Endothelial cell of umbilical vein (primary cell): ENCODE measurements around the gene POLR1B. TPM values are rescaled to one million over a fixed set of nuclear protein-coding genes. Genes with fewer than 3 reads are reported as not detected.

Source experiments
- BruUV-seq: library from RNA; stranded (reverse); fragments of 400-500 nt; replicated peaks from 2 replicates; lab custom pipeline; 2021; lab: Mats Ljungman, UMichigan
- CTCF ChIA-PET: fragments of 300-600, 350-600 bp; sonication (Branson Sonifier 250); formaldehyde crosslinking; loops from one replicate; lab custom pipeline; 2021; ENCODE audit warnings: antibody characterized with exemption, inconsistent platforms; lab: Charles Lee
- POLR2A ChIA-PET: fragments of 300-600, 350-600 bp; sonication (Branson Sonifier 250); formaldehyde crosslinking; loops from one replicate; lab custom pipeline; 2021; ENCODE audit warnings: antibody characterized with exemption, inconsistent platforms; lab: Charles Lee
- DNase-seq: peaks from one replicate; pipeline ENCODE4 v3.0.0-alpha.2; 2011; ENCODE audit warnings: low read depth, low spot score
- FAIRE-seq: peaks from 2 replicates; lab custom pipeline; 2011; peaks lifted over from hg19 to GRCh38; lab: Jason Lieb, UNC
- H2AFZ ChIP-seq: 2 replicates; pipeline ENCODE4 v1.6.0; 2012; ENCODE audit warnings: low read depth, low read length, control low read depth, inconsistent platforms
- H3K27ac ChIP-seq: 2 replicates; pipeline ENCODE4 v1.5.1; 2011; ENCODE audit warnings: low read depth, mild to moderate bottlenecking, control low read depth, low read length, moderate library complexity; ENCODE audit not compliant: insufficient read depth
- H3K27me3 ChIP-seq, 2 experiments: 2 replicates each; pipeline versions ENCODE4 v1.6.0 to v1.6.1; 2011; ENCODE audit warnings: low read length in 2 of 2, mixed read lengths in 1 of 2; ENCODE audit not compliant: control insufficient read depth in 2 of 2, insufficient read depth in 2 of 2
- H3K36me3 ChIP-seq, 2 experiments: 2 replicates in 1 of 2; 3 replicates in 1 of 2; pipeline ENCODE4 v1.5.1; 2011; ENCODE audit warnings: low read length in 2 of 2, mild to moderate bottlenecking in 1 of 2, moderate library complexity in 1 of 2; ENCODE audit not compliant: control insufficient read depth in 2 of 2, insufficient read depth in 2 of 2; ENCODE audit errors: extremely low read depth in 1 of 2
- H3K4me1 ChIP-seq: 3 replicates; pipeline ENCODE4 v1.5.1; 2011; ENCODE audit warnings: mild to moderate bottlenecking, low read length; ENCODE audit not compliant: control insufficient read depth, insufficient read depth; ENCODE audit errors: extremely low read depth
- H3K4me2 ChIP-seq: 2 replicates; pipeline ENCODE4 v1.6.1; 2011; ENCODE audit warnings: low read length, control low read depth, mixed read lengths; ENCODE audit not compliant: insufficient read depth
- H3K4me3 ChIP-seq, 3 experiments: fragments of 200-600 bp in 1 of 3; sonication (generic), shearing (Covaris generic) in 1 of 3; replicated peaks in 1 of 3; 2 replicates each; pipeline ENCODE4 v1.5.1; 2011 to 2016; ENCODE audit warnings: control low read depth in 3 of 3, low read length in 3 of 3, mild to moderate bottlenecking in 2 of 3, inconsistent platforms in 1 of 3, low read depth in 1 of 3, moderate library complexity in 1 of 3; ENCODE audit not compliant: insufficient read depth in 1 of 3
- H3K79me2 ChIP-seq: 2 replicates; pipeline ENCODE4 v1.6.0; 2012; ENCODE audit warnings: low read length, inconsistent platforms; ENCODE audit not compliant: control insufficient read depth, insufficient read depth
- H3K9ac ChIP-seq: replicated peaks from 2 replicates; pipeline ENCODE3; 2011; ENCODE audit warnings: low read length, control low read depth; ENCODE audit not compliant: insufficient read depth; ENCODE audit errors: extremely low read depth
- H3K9me1 ChIP-seq: replicated peaks from 3 replicates; pipeline ENCODE4 v1.6.0; 2011; ENCODE audit warnings: mild to moderate bottlenecking, low read length; ENCODE audit not compliant: control insufficient read depth, insufficient read depth; ENCODE audit errors: extremely low read depth
- H3K9me3 ChIP-seq: replicated peaks from 2 replicates; pipeline ENCODE4 v1.5.1; 2012; ENCODE audit warnings: low read length, inconsistent platforms; ENCODE audit not compliant: control insufficient read depth, insufficient read depth
- H4K20me1 ChIP-seq: replicated peaks from 2 replicates; pipeline ENCODE3; 2011; ENCODE audit warnings: mild to moderate bottlenecking, low read length; ENCODE audit not compliant: control insufficient read depth, insufficient read depth; ENCODE audit errors: extremely low read depth
- EZH2 ChIP-seq: IDR thresholded peaks from 2 replicates; pipeline ENCODE4 v1.6.1; 2012; ENCODE audit warnings: borderline replicate concordance, low read depth, mild to moderate bottlenecking, moderate library complexity, low read length, inconsistent platforms; ENCODE audit not compliant: severe bottlenecking
- FOS ChIP-seq: IDR thresholded peaks from 2 replicates; pipeline ENCODE4 v1.6.1; 2011; ENCODE audit warnings: mild to moderate bottlenecking, low read length, moderate library complexity, borderline replicate concordance; ENCODE audit not compliant: insufficient read depth
- GATA2 ChIP-seq: IDR thresholded peaks from 2 replicates; pipeline ENCODE4 v1.7.0; 2011; ENCODE audit warnings: low read depth, mild to moderate bottlenecking, moderate library complexity, mixed read lengths, low read length; ENCODE audit not compliant: insufficient read length, insufficient read depth
- JUN ChIP-seq: IDR thresholded peaks from 2 replicates; pipeline ENCODE4 v1.6.1; 2011; ENCODE audit warnings: borderline replicate concordance, low read depth; ENCODE audit not compliant: insufficient read length, insufficient read depth
- MYC ChIP-seq: IDR thresholded peaks from one replicate; pipeline ENCODE4 v1.6.1; 2011; ENCODE audit warnings: mild to moderate bottlenecking, low read depth, low read length
- POLR2A ChIP-seq: IDR thresholded peaks from 2 replicates; pipeline ENCODE4 v1.6.1; 2012; ENCODE audit warnings: low read depth, mild to moderate bottlenecking, control low read depth, low read length
- POLR2AphosphoS5 ChIP-seq: IDR thresholded peaks from 2 replicates; pipeline ENCODE4 v1.6.1; 2012; ENCODE audit warnings: low read depth, mild to moderate bottlenecking, control low read depth, low read length, moderate library complexity; ENCODE audit not compliant: insufficient read depth
- dilution Hi-C: fragments of 300-500 bp; cut with MboI; formaldehyde crosslinking; loops from one replicate; pipeline ENCODE4 v1.15.0; 2019; ENCODE audit warnings: low sequenced_read_pairs; ENCODE audit not compliant: extremely low pct_ligation_motif_present
- intact Hi-C: fragments of 100-400 bp; cut with micrococcal nuclease; formaldehyde crosslinking; loops from one replicate; pipeline ENCODE4 v1.10.0; 2022
- polyA plus RNA-seq, 4 experiments: library from polyadenylated mRNA; depleted of rRNA in 3 of 4; stranded (reverse) in 3 of 4; unstranded in 1 of 4; fragments of >200 nt; gene quantifications; 2 replicates each; pipeline versions ENCODE4 v1.2.1 to v1.2.3, GENCODE V29; 2011 to 2012; ENCODE audit warnings: missing spikeins in 1 of 4
- total RNA-seq: library from RNA; stranded (reverse); gene quantifications from 2 replicates; pipeline ENCODE4 v1.2.3, GENCODE V29; 2021
- TF ChIP-seq, protein P1 (sequence below): IDR thresholded peaks from 2 replicates; pipeline ENCODE4 v1.6.1; 2011; ENCODE audit not compliant: insufficient read depth, insufficient read length
- TF ChIP-seq, protein P2 (sequence below), 2 donors: IDR thresholded peaks; 1 replicate in 1 of 2; 2 replicates in 1 of 2; pipeline ENCODE4 v1.5.1; 2011; ENCODE audit warnings: low read length in 2 of 2, mild to moderate bottlenecking in 2 of 2, moderate library complexity in 2 of 2, control low read depth in 1 of 2, inconsistent platforms in 1 of 2, low read depth in 1 of 2; ENCODE audit not compliant: insufficient read depth in 1 of 2; ENCODE audit errors: extremely low read depth in 1 of 2

Gene POLR1B
- total and polyA plus RNA-seq, 2 donors (not counting 3 experiments of a cell fraction or from before 2014, with no cell fraction given): 12.2 to 28.9 TPM

DNA sequence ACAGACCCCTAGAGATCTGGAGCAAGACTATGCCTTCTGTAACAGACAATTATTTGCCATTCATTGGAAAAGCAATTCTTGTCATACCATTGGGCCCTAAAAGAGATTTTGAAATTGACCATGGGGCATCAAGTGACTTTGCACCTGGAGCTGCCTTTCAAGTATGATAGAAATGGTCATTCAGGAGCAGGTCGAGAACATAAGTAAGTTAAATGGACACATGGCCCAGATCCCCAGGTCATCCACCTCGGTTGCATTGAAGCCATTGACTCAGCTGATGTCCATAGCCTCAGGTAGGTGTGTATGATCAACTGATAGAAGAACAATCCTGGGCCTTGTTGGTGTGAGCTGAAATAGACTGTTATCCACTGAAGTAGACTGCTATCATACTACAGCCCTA is 61.5 kb downstream of the POLR1B start:
- Histone ChIP-seq H3K9me1 (no peaks in the 10 kb centered on the region), H3K9me3 (no peaks in the 10 kb centered on the region), H2AFZ (no peak overlapping the region), H3K9ac (no peak overlapping the region), H3K27me3 (no peaks in the 10 kb centered on the region), H3K79me2 (no peaks in the 10 kb centered on the region), H3K4me2 (no peak overlapping the region), H3K4me1 (peaks cover 2% of the 10 kb centered on the region), H3K4me3 (no peak overlapping the region), H3K27ac (no peak overlapping the region), H3K36me3 (no peaks in the 10 kb centered on the region), H4K20me1 (no peaks in the 10 kb centered on the region)
- BruUV-seq: no TSS peak
- dilution Hi-C loops (no loop called here), intact Hi-C loops (loop anchor here (5.0 kb wide), 1 partner anchor 354 kb away; no protein-coding TSS in a partner anchor)
- no peak for TF ChIP-seq FOS
- no peak for TF ChIP-seq JUN
- no peak for TF ChIP-seq EZH2
- TF ChIP-seq, protein P1, sequence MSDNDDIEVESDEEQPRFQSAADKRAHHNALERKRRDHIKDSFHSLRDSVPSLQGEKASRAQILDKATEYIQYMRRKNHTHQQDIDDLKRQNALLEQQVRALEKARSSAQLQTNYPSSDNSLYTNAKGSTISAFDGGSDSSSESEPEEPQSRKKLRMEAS: no peak
- TF ChIP-seq, protein P2, sequence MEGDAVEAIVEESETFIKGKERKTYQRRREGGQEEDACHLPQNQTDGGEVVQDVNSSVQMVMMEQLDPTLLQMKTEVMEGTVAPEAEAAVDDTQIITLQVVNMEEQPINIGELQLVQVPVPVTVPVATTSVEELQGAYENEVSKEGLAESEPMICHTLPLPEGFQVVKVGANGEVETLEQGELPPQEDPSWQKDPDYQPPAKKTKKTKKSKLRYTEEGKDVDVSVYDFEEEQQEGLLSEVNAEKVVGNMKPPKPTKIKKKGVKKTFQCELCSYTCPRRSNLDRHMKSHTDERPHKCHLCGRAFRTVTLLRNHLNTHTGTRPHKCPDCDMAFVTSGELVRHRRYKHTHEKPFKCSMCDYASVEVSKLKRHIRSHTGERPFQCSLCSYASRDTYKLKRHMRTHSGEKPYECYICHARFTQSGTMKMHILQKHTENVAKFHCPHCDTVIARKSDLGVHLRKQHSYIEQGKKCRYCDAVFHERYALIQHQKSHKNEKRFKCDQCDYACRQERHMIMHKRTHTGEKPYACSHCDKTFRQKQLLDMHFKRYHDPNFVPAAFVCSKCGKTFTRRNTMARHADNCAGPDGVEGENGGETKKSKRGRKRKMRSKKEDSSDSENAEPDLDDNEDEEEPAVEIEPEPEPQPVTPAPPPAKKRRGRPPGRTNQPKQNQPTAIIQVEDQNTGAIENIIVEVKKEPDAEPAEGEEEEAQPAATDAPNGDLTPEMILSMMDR (IDR thresholded peaks at IDR 0.05; ENCODE audit: extremely low read depth in 1 of 2, insufficient read depth in 1 of 2, low read depth in 1 of 2, low read length in 2 of 2): no peak
- no peak for TF ChIP-seq GATA2
- no peak for TF ChIP-seq POLR2A
- TF ChIP-seq POLR2AphosphoS5: no peak
- TF ChIP-seq MYC: no peak
- FAIRE-seq: no peak
- no peak for DNase-seq
- ChIA-PET CTCF (interaction anchor here (0.9 to 1.2 kb wide), 6 partner anchors 23 to 122 kb away, joined by 3 to 5 read pairs (median 3); no protein-coding TSS in a partner anchor), POLR2A (interaction anchor here (0.6 kb wide), 1 partner anchor 47 kb away, joined by 7 read pairs; no protein-coding TSS in a partner anchor)
